ENCODE data around the gene HMMR. TPM values are rescaled to one million over a fixed set of nuclear protein-coding genes. Genes with fewer than 3 reads are reported as not detected.
A peak's percentile ranks its signal among the peaks of the same experiment; 100 is the strongest.

HMMR gene
- total RNA-seq, 4 donors from 2014 or later = 0.16 to 1.4 (median 0.54) TPM; not detected in 1

GRCh38 chr5:163434401-163434866 is 26.0 kb upstream of the HMMR start:
- WGBS, 2 donors (ENCODE audit: low coverage in 1 of 2) = 3 to 47% methylated on average over 2 to 3 of the region's 3 CpGs
- Histone ChIP-seq H3K4me1 (peaks cover 5 to 23% (median 8%) of the 10 kb centered on the region in 3 donors), H3K27me3 (no peaks in the 10 kb centered on the region), H3K9me3 (no peaks in the 10 kb centered on the region), H3K27ac (no peak overlapping the region), H3K36me3 (no peaks in the 10 kb centered on the region), H3K4me3 (no peak overlapping the region)
- no peak for ATAC-seq
- TF ChIP-seq EP300 (IDR thresholded peaks at IDR 0.05) (no peak), POLR2A (IDR thresholded peaks at IDR 0.05) (no peak), CTCF (IDR thresholded peaks at IDR 0.05) (no peak), POLR2AphosphoS5 (IDR thresholded peaks at IDR 0.05) (peak; percentile 28)

GRCh38 chr5:163436515-163436914 is 23.9 kb upstream of the HMMR start:
- Histone ChIP-seq H3K27ac (peak overlapping the region; percentile 24 to 90 (median 88)), H3K9me3 (no peaks in the 10 kb centered on the region), H3K27me3 (no peaks in the 10 kb centered on the region), H3K4me3 (peak overlapping the region in 1 of 2 donors; percentile 67), H3K4me1 (peaks cover 8 to 42% (median 12%) of the 10 kb centered on the region in 3 donors), H3K36me3 (peaks cover 0 to 7% of the 10 kb centered on the region in 2 donors)
- WGBS, 2 donors (ENCODE audit: low coverage in 1 of 2) = 78 to 84% methylated on average over 3 to 4 of the region's 4 CpGs
- no peak for TF ChIP-seq CTCF (IDR thresholded peaks at IDR 0.05)
- no peak for TF ChIP-seq POLR2AphosphoS5 (IDR thresholded peaks at IDR 0.05)
- TF ChIP-seq EP300 (IDR thresholded peaks at IDR 0.05) = no peak
- TF ChIP-seq POLR2A (IDR thresholded peaks at IDR 0.05) = no peak
- ATAC-seq = no peak

GRCh38 chr5:163437011-163437308 is 23.5 kb upstream of the HMMR start:
- H3K36me3 ChIP-seq = peaks cover 0 to 11% of the 10 kb centered on the region in 2 donors
- H3K4me1 ChIP-seq = peaks cover 8 to 44% (median 12%) of the 10 kb centered on the region in 3 donors
- 1 to 20% methylated on average over 1 to 6 of the region's 6 CpGs for WGBS, 2 donors (ENCODE audit: low coverage in 1 of 2)
- no peak for ATAC-seq
- peak overlapping the region; percentile 67 to 92 for H3K4me3 ChIP-seq
- TF ChIP-seq EP300 (IDR thresholded peaks at IDR 0.05) (no peak), POLR2AphosphoS5 (IDR thresholded peaks at IDR 0.05) (no peak)
- H3K9me3 ChIP-seq = no peaks in the 10 kb centered on the region
- H3K27me3 ChIP-seq = no peaks in the 10 kb centered on the region
- H3K27ac ChIP-seq = peak overlapping the region; percentile 24 to 90 (median 88)

GRCh38 chr5:163437309-163438182 is 22.9 kb upstream of the HMMR start, which contains the start of gene CCNG1:
CCNG1 (plus strand) TSS chr5:163437595; CDS start chr5:163439257, 1,662 bp downstream.
- 0 to 2% methylated on average over 8 to 12 of the region's 51 CpGs for WGBS, 2 donors (ENCODE audit: low coverage in 1 of 2)
- Histone ChIP-seq H3K4me1 (peaks cover 8 to 44% (median 12%) of the 10 kb centered on the region in 3 donors), H3K9me3 (no peaks in the 10 kb centered on the region), H3K27ac (peak within 1 kb of the TSS; percentile 84 to 90 (median 88)), H3K36me3 (peaks cover 3 to 17% of the 10 kb centered on the region in 2 donors), H3K4me3 (peak within 1 kb of the TSS; percentile 67 to 92), H3K27me3 (no peaks in the 10 kb centered on the region)
- TF ChIP-seq POLR2A (IDR thresholded peaks at IDR 0.05) (peak; percentile 65 to 69), EP300 (IDR thresholded peaks at IDR 0.05) (no peak), POLR2AphosphoS5 (IDR thresholded peaks at IDR 0.05) (peak; percentile 78), CTCF (IDR thresholded peaks at IDR 0.05) (peak in 2 of 4 experiments; percentile 15 to 20)
- peak; percentile 99 for ATAC-seq

GRCh38 chr5:163439092-163439425 is 21.4 kb upstream of the HMMR start:
- Histone ChIP-seq H3K36me3 (peaks cover 3 to 32% of the 10 kb centered on the region in 2 donors), H3K27ac (no peak overlapping the region), H3K4me3 (no peak overlapping the region), H3K9me3 (no peaks in the 10 kb centered on the region), H3K27me3 (no peaks in the 10 kb centered on the region), H3K4me1 (peaks cover 8 to 44% (median 12%) of the 10 kb centered on the region in 3 donors)
- TF ChIP-seq POLR2AphosphoS5 (IDR thresholded peaks at IDR 0.05) (no peak), EP300 (IDR thresholded peaks at IDR 0.05) (no peak), CTCF (IDR thresholded peaks at IDR 0.05) (no peak), POLR2A (IDR thresholded peaks at IDR 0.05) (no peak)
- 45 to 49% methylated on average over 2 of the region's 2 CpGs for WGBS, 2 donors (ENCODE audit: low coverage in 1 of 2)
- no peak for ATAC-seq

All from gastroesophageal sphincter (tissue), 4 donors.